ENCODE data around the gene MTHFD1L. TPM values are rescaled to one million over a fixed set of nuclear protein-coding genes. Genes with fewer than 3 reads are reported as not detected.

Gene MTHFD1L
- total RNA-seq, 3 donors from 2014 or later (not counting 1 experiment from before 2014, with no cell fraction given): 3.8 to 4.5 (median 4.3) TPM

DNA sequence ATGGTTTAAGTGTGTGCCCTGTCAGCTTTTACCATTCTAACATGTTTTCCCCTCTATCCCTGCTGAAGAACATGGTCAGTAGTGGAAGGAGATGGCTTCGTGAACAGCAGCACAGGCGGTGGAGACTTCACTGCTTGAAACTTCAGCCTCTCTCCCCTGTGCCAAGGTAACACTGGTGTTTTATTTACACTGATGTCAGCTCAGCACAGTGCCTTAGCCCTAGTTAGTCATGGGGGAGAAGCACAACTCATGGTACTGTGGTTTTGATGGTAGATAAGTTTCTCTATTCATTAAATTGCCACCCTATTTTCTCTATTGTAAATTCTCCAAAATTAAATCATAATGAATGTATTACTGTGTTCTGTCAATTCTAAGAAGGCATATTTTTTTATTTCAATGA is 56.6 kb downstream of the MTHFD1L start:
- intact Hi-C loops (cut with micrococcal nuclease): no loop called here
- 90% methylated on average over 2 of the region's 2 CpGs for WGBS (ENCODE audit: insufficient coverage)
- DNase-seq: no peak
- Histone ChIP-seq H3K36me3 (ENCODE audit: control insufficient read depth, insufficient read depth, low read length) (no peaks in the 10 kb centered on the region), H3K4me3 (ENCODE audit: low read length) (no peak overlapping the region), H3K4me1 (ENCODE audit: control insufficient read depth, insufficient read depth, low read length) (no peaks in the 10 kb centered on the region), H3K27me3 (ENCODE audit: control insufficient read depth, insufficient read depth, low read length) (no peaks in the 10 kb centered on the region), H3K9me3 (ENCODE audit: control insufficient read depth, insufficient read depth, low read length) (no peaks in the 10 kb centered on the region), H3K27ac (ENCODE audit: low read length) (no peak overlapping the region)
- H3K4me1 Mint-ChIP-seq: no peaks in the 10 kb centered on the region
- no peak overlapping the region for H3K4me3 Mint-ChIP-seq
- H3K27me3 Mint-ChIP-seq (ENCODE audit: low read depth in 2 of 2): no peaks in the 10 kb centered on the region
- H3K9me3 Mint-ChIP-seq: no peaks in the 10 kb centered on the region
- H3K36me3 Mint-ChIP-seq: no peaks in the 10 kb centered on the region
- no peak overlapping the region for H3K27ac Mint-ChIP-seq
- TF ChIP-seq, protein P1, sequence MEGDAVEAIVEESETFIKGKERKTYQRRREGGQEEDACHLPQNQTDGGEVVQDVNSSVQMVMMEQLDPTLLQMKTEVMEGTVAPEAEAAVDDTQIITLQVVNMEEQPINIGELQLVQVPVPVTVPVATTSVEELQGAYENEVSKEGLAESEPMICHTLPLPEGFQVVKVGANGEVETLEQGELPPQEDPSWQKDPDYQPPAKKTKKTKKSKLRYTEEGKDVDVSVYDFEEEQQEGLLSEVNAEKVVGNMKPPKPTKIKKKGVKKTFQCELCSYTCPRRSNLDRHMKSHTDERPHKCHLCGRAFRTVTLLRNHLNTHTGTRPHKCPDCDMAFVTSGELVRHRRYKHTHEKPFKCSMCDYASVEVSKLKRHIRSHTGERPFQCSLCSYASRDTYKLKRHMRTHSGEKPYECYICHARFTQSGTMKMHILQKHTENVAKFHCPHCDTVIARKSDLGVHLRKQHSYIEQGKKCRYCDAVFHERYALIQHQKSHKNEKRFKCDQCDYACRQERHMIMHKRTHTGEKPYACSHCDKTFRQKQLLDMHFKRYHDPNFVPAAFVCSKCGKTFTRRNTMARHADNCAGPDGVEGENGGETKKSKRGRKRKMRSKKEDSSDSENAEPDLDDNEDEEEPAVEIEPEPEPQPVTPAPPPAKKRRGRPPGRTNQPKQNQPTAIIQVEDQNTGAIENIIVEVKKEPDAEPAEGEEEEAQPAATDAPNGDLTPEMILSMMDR (IDR thresholded peaks at IDR 0.05): no peak
- no peak for ATAC-seq

DNA sequence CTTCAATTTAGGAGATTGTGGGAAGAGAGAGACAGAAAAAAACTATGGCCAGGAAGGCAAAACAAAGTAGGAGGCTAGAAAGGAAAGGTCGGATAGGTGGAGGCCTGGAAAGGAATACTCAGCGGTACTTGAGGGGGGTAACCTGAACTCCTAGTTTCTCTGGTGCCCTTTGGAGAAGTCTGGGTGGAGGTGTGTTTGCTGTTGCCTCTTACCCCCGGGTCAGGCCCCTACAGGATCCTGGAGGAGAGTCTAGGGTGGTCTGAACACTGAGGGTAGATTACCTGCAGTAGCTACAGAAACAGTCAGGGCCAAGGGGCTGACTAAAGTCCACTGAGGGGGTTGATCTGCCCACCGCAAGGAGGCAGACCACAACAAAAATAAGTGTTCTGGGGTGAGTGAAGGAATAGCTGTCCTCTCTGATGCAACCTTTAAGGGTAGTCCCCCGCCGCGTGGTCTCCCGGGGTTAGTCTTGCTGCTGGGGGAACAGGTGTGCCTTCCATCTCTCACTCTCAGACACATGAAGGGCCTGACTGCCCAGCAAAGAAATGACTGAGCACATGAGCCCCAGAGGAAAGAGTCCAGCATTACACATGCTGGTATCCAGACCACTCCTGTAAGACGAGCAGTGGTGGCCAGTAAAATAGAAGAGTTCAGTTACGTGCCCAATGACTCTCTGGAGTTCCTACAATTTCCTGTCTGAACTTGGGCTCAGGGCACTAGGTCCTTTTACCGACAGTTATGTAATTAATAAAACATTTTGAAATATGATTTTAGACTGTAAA is 59.5 kb downstream of the MTHFD1L start:
- ATAC-seq (no peak), DNase-seq (no peak)
- H3K27me3 ChIP-seq (ENCODE audit: control insufficient read depth, insufficient read depth, low read length): no peaks in the 10 kb centered on the region
- Mint-ChIP-seq H3K4me3 (no peak overlapping the region), H3K36me3 (no peaks in the 10 kb centered on the region), H3K27ac (no peak overlapping the region), H3K9me3 (no peaks in the 10 kb centered on the region), H3K4me1 (no peaks in the 10 kb centered on the region), H3K27me3 (ENCODE audit: low read depth in 2 of 2) (no peaks in the 10 kb centered on the region)
- H3K36me3 ChIP-seq (ENCODE audit: control insufficient read depth, insufficient read depth, low read length): no peaks in the 10 kb centered on the region
- TF ChIP-seq, protein P1 (IDR thresholded peaks at IDR 0.05): no peak
- no peaks in the 10 kb centered on the region for H3K4me1 ChIP-seq (ENCODE audit: control insufficient read depth, insufficient read depth, low read length)
- intact Hi-C loops (cut with micrococcal nuclease): no loop called here
- WGBS (ENCODE audit: insufficient coverage): 91% methylated on average over 10 of the region's 11 CpGs
- no peak overlapping the region for H3K4me3 ChIP-seq (ENCODE audit: low read length)
- H3K27ac ChIP-seq (ENCODE audit: low read length): no peak overlapping the region
- H3K9me3 ChIP-seq (ENCODE audit: control insufficient read depth, insufficient read depth, low read length): no peaks in the 10 kb centered on the region

DNA sequence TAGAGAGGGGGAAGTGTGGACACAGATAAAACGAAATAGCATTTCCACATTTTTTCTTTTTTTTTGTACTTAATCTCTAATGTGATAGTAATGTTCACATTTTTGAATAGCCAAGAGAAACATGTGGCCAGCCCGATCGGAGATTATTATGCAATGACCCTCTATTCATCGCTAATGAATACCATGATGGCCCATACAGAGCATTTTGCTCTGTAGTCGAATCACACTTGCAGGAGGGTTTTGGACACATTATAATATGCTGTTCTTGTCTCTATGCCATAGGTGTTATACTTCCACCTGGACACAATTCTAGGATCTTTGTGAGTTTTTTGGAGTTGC is 60.1 kb downstream of the MTHFD1L start:
- TF ChIP-seq, protein P1 (IDR thresholded peaks at IDR 0.05): no peak
- DNase-seq: no peak
- Mint-ChIP-seq H3K36me3 (no peaks in the 10 kb centered on the region), H3K27me3 (ENCODE audit: low read depth in 2 of 2) (no peaks in the 10 kb centered on the region), H3K9me3 (no peaks in the 10 kb centered on the region), H3K27ac (no peak overlapping the region), H3K4me3 (no peak overlapping the region), H3K4me1 (no peaks in the 10 kb centered on the region)
- WGBS (ENCODE audit: insufficient coverage): 90% methylated on average over 4 of the region's 5 CpGs
- H3K9me3 ChIP-seq (ENCODE audit: control insufficient read depth, insufficient read depth, low read length): no peaks in the 10 kb centered on the region
- H3K27ac ChIP-seq (ENCODE audit: low read length): no peak overlapping the region
- no peaks in the 10 kb centered on the region for H3K4me1 ChIP-seq (ENCODE audit: control insufficient read depth, insufficient read depth, low read length)
- ATAC-seq: no peak
- intact Hi-C loops (cut with micrococcal nuclease): no loop called here
- no peak overlapping the region for H3K4me3 ChIP-seq (ENCODE audit: low read length)
- no peaks in the 10 kb centered on the region for H3K27me3 ChIP-seq (ENCODE audit: control insufficient read depth, insufficient read depth, low read length)
- no peaks in the 10 kb centered on the region for H3K36me3 ChIP-seq (ENCODE audit: control insufficient read depth, insufficient read depth, low read length)

DNA sequence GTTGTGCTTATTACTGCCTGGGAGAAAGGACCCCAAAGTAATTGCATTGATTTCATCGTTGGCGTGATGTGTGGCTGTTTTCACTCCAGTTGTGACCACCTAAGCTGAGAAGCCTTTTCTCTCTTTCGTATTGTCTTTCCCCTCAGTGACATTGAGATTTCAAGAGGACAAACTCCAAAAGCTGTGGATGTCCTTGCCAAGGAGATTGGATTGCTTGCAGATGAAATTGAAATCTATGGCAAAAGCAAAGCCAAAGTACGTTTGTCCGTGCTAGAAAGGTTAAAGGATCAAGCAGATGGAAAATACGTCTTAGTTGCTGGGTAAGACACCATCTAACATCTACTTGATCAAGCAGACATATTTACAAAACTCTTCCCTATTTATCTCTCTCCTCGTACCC is 60.5 kb downstream of the MTHFD1L start:
- H3K27ac Mint-ChIP-seq: no peak overlapping the region
- H3K4me3 Mint-ChIP-seq: no peak overlapping the region
- no peaks in the 10 kb centered on the region for H3K36me3 Mint-ChIP-seq
- H3K27ac ChIP-seq (ENCODE audit: low read length): no peak overlapping the region
- no peaks in the 10 kb centered on the region for H3K27me3 ChIP-seq (ENCODE audit: control insufficient read depth, insufficient read depth, low read length)
- WGBS (ENCODE audit: insufficient coverage): over 99% methylated on average over 7 of the region's 7 CpGs
- H3K4me3 ChIP-seq (ENCODE audit: low read length): no peak overlapping the region
- no peaks in the 10 kb centered on the region for H3K9me3 Mint-ChIP-seq
- H3K36me3 ChIP-seq (ENCODE audit: control insufficient read depth, insufficient read depth, low read length): no peaks in the 10 kb centered on the region
- H3K4me1 ChIP-seq (ENCODE audit: control insufficient read depth, insufficient read depth, low read length): no peaks in the 10 kb centered on the region
- DNase-seq: no peak
- H3K4me1 Mint-ChIP-seq: no peaks in the 10 kb centered on the region
- no peak for ATAC-seq
- H3K27me3 Mint-ChIP-seq (ENCODE audit: low read depth in 2 of 2): no peaks in the 10 kb centered on the region
- intact Hi-C loops (cut with micrococcal nuclease): no loop called here
- TF ChIP-seq, protein P1 (IDR thresholded peaks at IDR 0.05): no peak
- no peaks in the 10 kb centered on the region for H3K9me3 ChIP-seq (ENCODE audit: control insufficient read depth, insufficient read depth, low read length)
